Neuronal stem cell (in vitro differentiated cells): ENCODE measurements around the gene FOLR2.

Experiments
- DNase-seq: peaks from one replicate; pipeline ENCODE4 v3.0.0-alpha.2; 2013; ENCODE audit warnings: low spot score
- H2AFZ ChIP-seq: one replicate; pipeline ENCODE4 v1.6.1; 2013; ENCODE audit warnings: mild to moderate bottlenecking, low read length, inconsistent platforms
- H2AK5ac ChIP-seq: 2 replicates; pipeline ENCODE4 v1.6.1; 2013; ENCODE audit warnings: low read depth, mild to moderate bottlenecking, inconsistent platforms, low read length, moderate library complexity, mixed read lengths
- H2BK120ac ChIP-seq: 2 replicates; pipeline ENCODE4 v1.6.1; 2013; ENCODE audit warnings: low read depth, mild to moderate bottlenecking, inconsistent platforms, low read length, moderate library complexity, mixed read lengths
- H2BK12ac ChIP-seq: one replicate; pipeline ENCODE4 v1.6.1; 2013; ENCODE audit warnings: low read length, inconsistent platforms
- H2BK15ac ChIP-seq: 2 replicates; pipeline ENCODE4 v1.6.1; 2013; ENCODE audit warnings: mild to moderate bottlenecking, low read length, inconsistent platforms, mixed read lengths
- H2BK5ac ChIP-seq: one replicate; pipeline ENCODE4 v1.6.1; 2013; ENCODE audit warnings: inconsistent platforms, mild to moderate bottlenecking, low read length, moderate library complexity
- H3K14ac ChIP-seq: one replicate; pipeline ENCODE4 v1.6.1; 2013; ENCODE audit warnings: low read length, inconsistent platforms
- H3K18ac ChIP-seq: 2 replicates; pipeline ENCODE4 v1.6.1; 2013; ENCODE audit warnings: low read length, inconsistent platforms
- H3K23ac ChIP-seq: 2 replicates; pipeline ENCODE4 v1.6.1; 2013; ENCODE audit warnings: low read depth, mild to moderate bottlenecking, mixed read lengths, low read length, inconsistent platforms; ENCODE audit not compliant: poor library complexity
- H3K27ac ChIP-seq: replicated peaks from 3 replicates; pipeline ENCODE4 v1.5.1; 2013; ENCODE audit warnings: low read length, inconsistent platforms
- H3K27me3 ChIP-seq, 3 experiments: 2 replicates each; pipeline ENCODE4 v1.6.1; 2013; ENCODE audit warnings: low read length in 3 of 3, mild to moderate bottlenecking in 2 of 3, inconsistent platforms in 1 of 3, low read depth in 1 of 3, mixed read lengths in 1 of 3, moderate library complexity in 1 of 3; ENCODE audit not compliant: control insufficient read depth in 3 of 3, insufficient read depth in 3 of 3
- H3K36me3 ChIP-seq, 2 donors: replicated peaks in 1 of 2; 2 replicates each; pipeline ENCODE4 v1.6.1; 2013; ENCODE audit warnings: low read length in 2 of 2; ENCODE audit not compliant: control insufficient read depth in 2 of 2, insufficient read depth in 2 of 2
- H3K4ac ChIP-seq: 2 replicates; pipeline ENCODE4 v1.6.1; 2013; ENCODE audit warnings: inconsistent platforms, mild to moderate bottlenecking, low read length, moderate library complexity
- H3K4me1 ChIP-seq, 2 donors: 1 replicate in 1 of 2; 2 replicates in 1 of 2; pipeline ENCODE4 v1.6.1; 2013; ENCODE audit warnings: low read length in 2 of 2, low read depth in 1 of 2; ENCODE audit not compliant: control insufficient read depth in 2 of 2, insufficient read depth in 1 of 2
- H3K4me2 ChIP-seq: one replicate; pipeline ENCODE4 v1.6.1; 2013; ENCODE audit warnings: mild to moderate bottlenecking, low read length, inconsistent platforms; ENCODE audit not compliant: insufficient read depth, poor library complexity, severe bottlenecking
- H3K4me3 ChIP-seq, 2 donors: 2 replicates each; pipeline ENCODE4 v1.5.1; 2013; ENCODE audit warnings: low read length in 2 of 2, mild to moderate bottlenecking in 2 of 2, inconsistent platforms in 1 of 2, moderate library complexity in 1 of 2
- H3K79me1 ChIP-seq: one replicate; pipeline ENCODE4 v1.6.1; 2013; ENCODE audit warnings: low read depth, mild to moderate bottlenecking, inconsistent platforms, low read length, moderate library complexity
- H3K9ac ChIP-seq: one replicate; pipeline ENCODE4 v1.6.1; 2013; ENCODE audit warnings: mild to moderate bottlenecking, low read depth, low read length, inconsistent platforms; ENCODE audit not compliant: poor library complexity
- H3K9me3 ChIP-seq, 2 donors: replicated peaks in 1 of 2; 2 replicates each; pipeline versions ENCODE3 to v1.6.1; 2013; ENCODE audit warnings: low read length in 2 of 2, mild to moderate bottlenecking in 2 of 2, inconsistent platforms in 1 of 2, low read depth in 1 of 2, mixed read lengths in 1 of 2, moderate library complexity in 1 of 2; ENCODE audit not compliant: control insufficient read depth in 2 of 2, insufficient read depth in 1 of 2
- H4K8ac ChIP-seq: one replicate; pipeline ENCODE4 v1.6.1; 2013; ENCODE audit warnings: low read depth, mild to moderate bottlenecking, inconsistent platforms, low read length, moderate library complexity
- H4K91ac ChIP-seq: one replicate; pipeline ENCODE4 v1.6.1; 2013; ENCODE audit warnings: low read length, low read depth, mild to moderate bottlenecking, inconsistent platforms; ENCODE audit not compliant: poor library complexity
- WGBS, 2 donors: extraction: QIAGEN DNeasy Blood & Tissue Kit; methylation state at CpG; one replicate each; pipeline ENCODE4 v1.1.7; 2013; ENCODE audit warnings: missing lambda C conversion rate in 2 of 2, mixed read lengths in 1 of 2; ENCODE audit not compliant: insufficient read length in 2 of 2, insufficient replicate concordance in 1 of 2; ENCODE audit errors: extremely low coverage in 2 of 2; 5-methylcytosine and 5-hydroxymethylcytosine counted together

FOLR2 gene

DNA sequence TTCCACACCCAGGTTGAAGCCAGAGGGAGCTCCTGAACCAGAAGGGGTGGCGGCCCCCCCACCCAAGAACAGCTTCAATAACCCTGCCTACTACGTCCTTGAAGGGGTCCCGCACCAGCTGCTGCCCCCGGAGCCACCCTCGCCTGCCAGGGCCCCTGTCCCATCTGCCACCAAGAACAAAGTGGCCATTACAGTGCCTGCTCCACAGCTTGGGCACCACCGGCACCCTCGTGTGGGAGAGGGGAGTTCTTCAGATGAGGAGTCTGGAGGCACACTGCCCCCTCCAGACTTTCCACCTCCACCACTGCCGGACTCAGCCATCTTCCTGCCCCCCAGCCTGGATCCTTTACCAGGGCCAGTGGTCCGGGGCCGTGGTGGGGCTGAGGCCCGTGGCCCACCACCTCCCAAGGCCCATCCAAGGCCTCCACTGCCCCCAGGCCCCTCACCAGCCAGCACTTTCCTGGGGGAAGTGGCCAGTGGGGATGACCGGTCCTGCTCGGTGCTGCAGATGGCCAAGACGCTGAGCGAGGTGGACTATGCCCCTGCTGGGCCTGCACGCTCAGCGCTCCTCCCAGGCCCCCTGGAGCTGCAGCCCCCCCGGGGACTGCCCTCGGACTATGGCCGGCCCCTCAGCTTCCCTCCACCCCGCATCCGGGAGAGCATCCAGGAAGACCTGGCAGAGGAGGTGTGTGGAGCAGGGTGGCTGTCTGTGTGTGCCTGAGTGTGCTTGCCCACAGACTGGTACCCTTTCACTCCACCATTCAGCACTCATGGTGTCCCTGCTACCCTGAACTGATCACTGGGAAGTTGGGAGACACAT lies 20.7 kb downstream of the FOLR2 start:
- Histone ChIP-seq H3K4me3 (no peak overlapping the region), H2AFZ (no peak overlapping the region), H3K36me3 (peaks cover 40 to 66% of the 10 kb centered on the region in 2 donors), H3K18ac (peak overlapping the region; percentile 77), H3K4me1 (peaks cover 9 to 24% of the 10 kb centered on the region in 2 donors), H2BK12ac (peak overlapping the region; percentile 30), H2AK5ac (peak overlapping the region; percentile 73), H2BK120ac (peak overlapping the region; percentile 38), H3K9ac (peak overlapping the region; percentile 34), H3K27me3 (peaks cover 23 to 39% (median 36%) of the 10 kb centered on the region in 3 experiments), H2BK5ac (peak overlapping the region; percentile 20), H2BK15ac (peak overlapping the region; percentile 39), H3K27ac (no peak overlapping the region), H4K91ac (no peak overlapping the region), H3K23ac (peak overlapping the region; percentile 76), H3K4me2 (no peak overlapping the region), H3K14ac (no peak overlapping the region), H4K8ac (no peak overlapping the region), H3K79me1 (peaks cover 4% of the 10 kb centered on the region), H3K9me3 (peaks cover 2 to 5% of the 10 kb centered on the region in 2 donors), H3K4ac (peak overlapping the region; percentile 57)
- no CpG with 5 or more reads among the region's 22 CpGs for WGBS, 2 donors
- no peak for DNase-seq

DNA sequence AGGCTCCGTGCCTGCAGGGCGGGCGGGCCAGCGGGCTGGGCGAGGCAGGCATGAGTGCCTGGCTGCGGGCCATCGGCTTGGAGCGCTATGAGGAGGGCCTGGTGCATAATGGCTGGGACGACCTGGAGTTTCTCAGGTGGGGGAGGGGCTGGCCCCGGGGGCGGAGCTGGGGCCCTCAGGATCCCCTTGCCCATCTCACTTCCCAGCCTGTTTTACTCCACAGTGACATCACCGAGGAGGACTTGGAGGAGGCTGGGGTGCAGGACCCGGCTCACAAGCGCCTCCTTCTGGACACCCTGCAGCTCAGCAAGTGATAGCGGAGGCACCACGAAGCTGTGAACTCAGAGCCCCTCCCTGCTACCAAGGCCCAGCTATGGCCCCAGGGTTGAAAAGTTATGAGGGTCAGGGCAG lies 21.5 kb downstream of the FOLR2 start:
- Histone ChIP-seq H2AK5ac (peak overlapping the region; percentile 73), H3K18ac (peak overlapping the region; percentile 53), H3K36me3 (peaks cover 33 to 59% of the 10 kb centered on the region in 2 donors), H3K27ac (no peak overlapping the region), H3K9ac (no peak overlapping the region), H2AFZ (no peak overlapping the region), H4K91ac (no peak overlapping the region), H3K23ac (peak overlapping the region; percentile 76), H3K4me1 (peaks cover 9 to 24% of the 10 kb centered on the region in 2 donors), H2BK15ac (peak overlapping the region; percentile 39), H3K27me3 (peaks cover 23 to 45% (median 42%) of the 10 kb centered on the region in 3 experiments), H2BK12ac (peak overlapping the region; percentile 30), H3K4ac (peak overlapping the region; percentile 57), H3K9me3 (peaks cover 2 to 12% of the 10 kb centered on the region in 2 donors), H3K4me3 (no peak overlapping the region), H3K4me2 (peak overlapping the region; percentile 32), H2BK5ac (peak overlapping the region; percentile 20), H2BK120ac (no peak overlapping the region), H3K79me1 (peaks cover 4% of the 10 kb centered on the region), H4K8ac (no peak overlapping the region), H3K14ac (no peak overlapping the region)
- WGBS, 2 donors: no CpG with 5 or more reads among the region's 16 CpGs
- peak; percentile 71 for DNase-seq

DNA sequence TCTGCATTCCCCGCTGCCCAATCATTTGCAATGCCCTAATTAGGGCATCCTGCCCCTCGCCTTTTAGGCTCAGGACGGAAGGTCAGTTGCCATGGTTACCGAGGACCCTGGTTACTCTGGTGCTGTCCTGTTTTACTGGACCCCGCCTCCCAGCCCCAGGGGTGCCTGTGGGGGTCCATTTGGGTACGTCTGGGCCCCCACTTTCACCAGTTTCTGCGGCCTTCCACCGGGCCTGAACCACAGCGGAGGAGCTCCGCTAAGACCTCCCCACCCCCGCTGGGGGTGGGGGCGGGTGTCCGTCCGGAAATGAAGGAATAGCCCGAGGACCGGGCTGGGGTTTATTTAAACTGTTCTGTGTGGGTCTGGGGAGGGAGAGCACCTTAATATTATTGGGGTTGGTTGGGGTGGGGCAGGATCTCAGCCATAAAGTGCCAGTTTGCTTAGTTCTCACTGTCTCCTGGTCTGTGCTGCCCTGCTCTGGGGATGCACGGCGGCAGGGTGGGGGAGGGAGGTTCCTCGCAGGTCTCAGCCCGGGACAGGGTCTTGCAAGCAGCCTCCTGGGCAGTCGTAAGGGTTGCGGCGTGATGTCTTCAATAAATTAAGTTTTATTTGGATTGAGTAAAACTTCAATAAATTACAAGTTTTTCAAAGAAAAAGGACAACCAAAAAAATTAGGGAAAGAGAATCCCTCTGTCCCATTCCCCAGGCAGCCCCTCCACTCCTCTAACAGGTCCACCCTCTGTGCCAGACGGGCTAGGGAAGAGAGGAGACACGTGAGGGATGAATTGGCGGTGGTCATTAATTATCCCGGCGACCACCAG lies 22.1 kb downstream of the FOLR2 start:
- H2BK12ac ChIP-seq: no peak overlapping the region
- peak overlapping the region; percentile 48 for H2AK5ac ChIP-seq
- H2BK5ac ChIP-seq: no peak overlapping the region
- no peak overlapping the region for H3K14ac ChIP-seq
- WGBS, 2 donors: no CpG with 5 or more reads among the region's 28 CpGs
- H3K36me3 ChIP-seq: peaks cover 27 to 53% of the 10 kb centered on the region in 2 donors
- peak overlapping the region; percentile 10 for H3K4ac ChIP-seq
- no peak overlapping the region for H3K4me3 ChIP-seq
- no peak overlapping the region for H4K91ac ChIP-seq
- H3K4me1 ChIP-seq: peaks cover 9 to 24% of the 10 kb centered on the region in 2 donors
- peaks cover 6 to 18% of the 10 kb centered on the region in 2 donors for H3K9me3 ChIP-seq
- no peak overlapping the region for H4K8ac ChIP-seq
- peak overlapping the region; percentile 56 for H3K18ac ChIP-seq
- H3K9ac ChIP-seq: no peak overlapping the region
- H2AFZ ChIP-seq: no peak overlapping the region
- H3K27ac ChIP-seq: no peak overlapping the region
- H3K27me3 ChIP-seq: peaks cover 30 to 52% (median 48%) of the 10 kb centered on the region in 3 experiments
- H3K79me1 ChIP-seq: peaks cover 4% of the 10 kb centered on the region
- H2BK15ac ChIP-seq: no peak overlapping the region
- peak overlapping the region; percentile 96 for H3K23ac ChIP-seq
- H3K4me2 ChIP-seq: peak overlapping the region; percentile 82
- H2BK120ac ChIP-seq: no peak overlapping the region
- DNase-seq: no peak
